Activated effector memory CD4-positive, alpha-beta T cell treated with Interleukin-2 at 50 U/mL for 16 hours (primary cell): ENCODE results near the gene CCDC34.
"Not testable (repeated sequence)": the region's sequence is repeated elsewhere in the genome, so short reads cannot be mapped to it uniquely, and the experiment has no call there.

Experiments
- DNase-seq: peaks from one replicate; pipeline ENCODE4 v3.0.0-alpha.2; 2020

The CCDC34 gene

GRCh38 chr11:27321340-27321739 lies 41.7 kb downstream of the CCDC34 start:
- DNase-seq, result not testable (repeated sequence)

- no peak for DNase-seq
Observed at GRCh38 chr11:27319072-27319471, 43.9 kb downstream of the CCDC34 start.

- no peak for DNase-seq
Observed at GRCh38 chr11:27317751-27318150, 45.3 kb downstream of the CCDC34 start.

- DNase-seq, result no peak
Observed at GRCh38 chr11:27315836-27316235, 47.2 kb downstream of the CCDC34 start.

- DNase-seq, result no peak
Observed at GRCh38 chr11:27313157-27313821, 49.7 kb downstream of the CCDC34 start.

- DNase-seq, result no peak
Observed at GRCh38 chr11:27312110-27312509, 50.9 kb downstream of the CCDC34 start.

- DNase-seq, result no peak
Observed at GRCh38 chr11:27310707-27311106, 52.3 kb downstream of the CCDC34 start.

GRCh38 chr11:27310182-27310581 lies 52.8 kb downstream of the CCDC34 start:
- DNase-seq, result no peak

- no peak for DNase-seq
Observed at GRCh38 chr11:27309046-27309445, 54.0 kb downstream of the CCDC34 start.

- DNase-seq, result no peak
Observed at GRCh38 chr11:27307232-27307631, 55.8 kb downstream of the CCDC34 start.

GRCh38 chr11:27305751-27306150 lies 57.3 kb downstream of the CCDC34 start:
- no peak for DNase-seq

GRCh38 chr11:27304514-27304913 lies 58.5 kb downstream of the CCDC34 start:
- no peak for DNase-seq

- DNase-seq, result no peak
Observed at GRCh38 chr11:27303903-27304302, 59.1 kb downstream of the CCDC34 start.

- no peak for DNase-seq
Observed at GRCh38 chr11:27300974-27301373, 62.0 kb downstream of the CCDC34 start.

- DNase-seq, result no peak
Observed at GRCh38 chr11:27297616-27298015, 65.4 kb downstream of the CCDC34 start.

- no peak for DNase-seq
Observed at GRCh38 chr11:27296497-27296896, 66.5 kb downstream of the CCDC34 start.

- DNase-seq, result no peak
Observed at GRCh38 chr11:27295928-27296327, 67.1 kb downstream of the CCDC34 start.

- DNase-seq, result no peak
Observed at GRCh38 chr11:27294654-27295053, 68.4 kb downstream of the CCDC34 start.

- DNase-seq, result no peak
Observed at GRCh38 chr11:27293515-27294417, 69.2 kb downstream of the CCDC34 start.

- DNase-seq, result no peak
Observed at GRCh38 chr11:27292637-27293010, 70.4 kb downstream of the CCDC34 start.

- no peak for DNase-seq
Observed at GRCh38 chr11:27291954-27292636, 70.9 kb downstream of the CCDC34 start.

GRCh38 chr11:27291302-27291889 lies 71.6 kb downstream of the CCDC34 start:
- DNase-seq, result no peak
